DOHH2 (cell line): ENCODE measurements around the gene CHCHD6.

Source experiments
- CTCF ChIP-seq: fragments of 200-600 bp; sonication (generic); IDR thresholded peaks from one replicate; pipeline ENCODE4 v1.5.1; 2014; ENCODE audit warnings: antibody characterized with exemption, mild to moderate bottlenecking, low read depth, low read length; ENCODE audit not compliant: poor library complexity, severe bottlenecking
- EZH2phosphoT487 ChIP-seq: fragments of 200-600 bp; sonication (generic); IDR thresholded peaks from 2 replicates; pipeline ENCODE4 v1.6.1; 2017; ENCODE audit warnings: borderline replicate concordance, mild to moderate bottlenecking, antibody characterized with exemption, low read length, moderate library complexity, mixed read lengths

- TF ChIP-seq CTCF (no peak), EZH2phosphoT487 (no peak)
These were observed 220.4 kb downstream of the CHCHD6 start for GRCh38 chr3:126924458-126924857.
